ENCODE data around the gene ST6GALNAC6.

ST6GALNAC6 gene

DNA sequence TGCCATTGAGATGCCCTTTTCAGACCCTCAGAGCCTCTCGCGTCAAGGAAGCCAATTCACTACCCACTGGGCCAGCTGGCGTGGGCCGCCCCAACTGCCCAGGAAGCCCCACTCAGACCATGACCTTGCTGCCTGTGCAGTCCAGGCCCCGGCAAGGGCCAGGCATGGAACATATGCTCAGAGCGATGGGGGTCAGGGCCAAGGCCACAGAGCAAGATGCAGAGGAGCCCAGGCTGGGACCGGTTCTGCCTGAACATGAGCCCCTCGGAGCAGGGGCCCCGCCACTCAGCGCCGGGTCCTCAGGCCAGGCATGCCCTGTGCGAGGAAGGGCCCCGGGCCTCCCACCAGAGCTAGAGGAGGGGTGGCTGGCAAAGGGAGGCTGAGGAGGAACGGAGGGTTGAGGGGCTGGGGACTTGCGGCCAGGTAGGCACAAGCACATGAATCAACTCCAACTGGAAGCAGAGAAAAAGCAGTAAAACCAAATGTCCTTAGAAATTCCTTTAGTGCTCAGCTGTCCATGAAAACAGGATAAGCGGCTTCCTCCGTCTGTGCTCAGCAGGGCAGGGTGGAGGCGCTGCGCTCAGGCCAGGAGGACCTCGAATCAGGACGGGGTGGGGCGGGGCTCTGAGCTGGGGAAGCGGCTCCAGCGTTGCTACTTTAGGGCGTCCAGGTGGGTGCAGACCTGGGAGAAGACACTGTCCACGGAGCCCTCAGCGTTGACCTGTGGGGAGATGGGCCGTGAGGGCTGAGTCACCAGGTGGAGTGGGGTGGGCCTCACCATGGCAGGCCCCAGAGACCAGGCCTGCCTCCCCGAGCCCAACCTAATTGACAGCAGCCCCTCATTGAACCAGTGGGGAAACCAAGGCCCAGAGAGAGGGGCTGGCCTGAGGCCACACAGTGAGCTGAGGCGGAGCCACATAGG lies 31.8 kb downstream of the ST6GALNAC6 start:
- Histone ChIP-seq H3K36me3 (ENCODE audit: control insufficient read depth in 1 of 2, insufficient read depth in 2 of 2, low read length in 2 of 2) (peaks cover 6 to 33% of the 10 kb centered on the region in 2 donors), H3K4me3 (ENCODE audit: low read depth in 1 of 2, low read length in 2 of 2) (no peak overlapping the region), H3K27ac (ENCODE audit: low read length) (no peak overlapping the region), H3K9me3 (ENCODE audit: control insufficient read depth in 1 of 2, low read length in 2 of 2) (no peaks in the 10 kb centered on the region), H3K4me1 (ENCODE audit: control insufficient read depth in 1 of 2, insufficient read depth in 2 of 2, low read length in 2 of 2) (peaks cover 0 to 2% of the 10 kb centered on the region in 2 donors), H3K27me3 (ENCODE audit: low read depth, low read length) (no peaks in the 10 kb centered on the region)

DNA sequence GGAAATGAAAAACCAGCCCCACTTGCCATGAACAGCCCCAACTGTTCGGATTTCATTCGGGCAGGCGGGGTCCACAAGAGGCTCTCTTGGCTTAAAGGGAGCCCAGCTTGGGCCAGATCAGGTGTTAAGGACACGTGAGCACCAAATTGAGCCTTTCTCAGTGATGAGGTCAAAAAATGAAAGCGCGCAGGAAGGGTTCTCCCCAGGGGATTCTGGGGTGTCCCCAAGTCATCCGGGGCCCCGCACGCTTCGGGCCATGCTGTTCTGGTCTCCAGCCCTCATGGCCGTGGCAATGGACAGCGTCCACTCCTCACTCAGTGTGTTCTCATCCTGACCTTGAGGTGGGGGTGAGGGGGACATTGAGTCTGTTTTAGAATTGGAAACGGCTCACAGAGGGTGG lies 32.9 kb downstream of the ST6GALNAC6 start:
- Histone ChIP-seq H3K9me3 (ENCODE audit: control insufficient read depth in 1 of 2, low read length in 2 of 2) (no peaks in the 10 kb centered on the region), H3K27me3 (ENCODE audit: low read depth, low read length) (no peaks in the 10 kb centered on the region), H3K36me3 (ENCODE audit: control insufficient read depth in 1 of 2, insufficient read depth in 2 of 2, low read length in 2 of 2) (peaks cover 6 to 23% of the 10 kb centered on the region in 2 donors), H3K27ac (ENCODE audit: low read length) (no peak overlapping the region), H3K4me1 (ENCODE audit: control insufficient read depth in 1 of 2, insufficient read depth in 2 of 2, low read length in 2 of 2) (peaks cover 0 to 13% of the 10 kb centered on the region in 2 donors), H3K4me3 (ENCODE audit: low read depth in 1 of 2, low read length in 2 of 2) (no peak overlapping the region)

DNA sequence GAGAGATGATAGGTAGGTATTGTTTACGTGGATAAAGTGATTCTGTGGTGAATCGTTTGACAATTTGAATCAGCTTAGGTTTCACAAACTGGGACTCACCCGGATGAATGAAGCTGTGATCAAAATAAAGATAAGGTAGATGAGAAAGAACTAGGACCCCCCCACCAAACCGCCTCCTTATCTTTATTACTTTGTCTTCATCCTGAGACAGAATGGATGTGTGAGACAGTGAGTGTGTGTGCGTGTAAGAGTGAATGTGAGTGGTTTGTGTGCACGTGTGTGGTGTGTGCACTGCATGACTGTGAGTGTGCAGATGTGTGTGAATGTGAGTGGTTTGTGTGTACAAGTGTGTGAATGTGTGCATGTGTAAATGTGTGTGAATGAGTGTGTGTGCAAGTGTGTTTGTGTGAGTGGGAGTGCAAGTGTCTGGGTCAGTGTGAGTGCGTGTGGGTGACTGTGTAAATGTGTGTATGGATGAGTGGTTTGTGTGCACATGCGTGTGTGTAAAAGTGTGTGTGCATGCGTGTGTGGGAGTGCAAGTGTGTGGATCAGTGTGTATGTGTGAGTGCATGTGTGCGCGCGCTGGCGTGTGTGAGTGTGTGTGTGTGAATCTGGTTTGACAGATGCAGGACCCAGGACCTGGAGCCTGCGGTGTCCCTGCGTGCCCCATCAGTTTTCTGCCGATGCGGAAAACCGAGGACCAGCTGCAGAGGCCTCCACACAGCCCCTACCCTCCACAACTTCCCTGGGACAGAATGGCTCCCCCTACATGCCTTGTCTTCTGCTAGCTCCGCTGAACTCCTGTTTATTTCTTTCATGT lies 33.5 kb downstream of the ST6GALNAC6 start:
- no peak overlapping the region for H3K27ac ChIP-seq (ENCODE audit: low read length)
- no peaks in the 10 kb centered on the region for H3K27me3 ChIP-seq (ENCODE audit: low read depth, low read length)
- H3K9me3 ChIP-seq (ENCODE audit: control insufficient read depth in 1 of 2, low read length in 2 of 2) = no peaks in the 10 kb centered on the region
- H3K4me3 ChIP-seq (ENCODE audit: low read depth in 1 of 2, low read length in 2 of 2) = no peak overlapping the region
- H3K36me3 ChIP-seq (ENCODE audit: control insufficient read depth in 1 of 2, insufficient read depth in 2 of 2, low read length in 2 of 2) = peaks cover 6 to 17% of the 10 kb centered on the region in 2 donors
- peaks cover 0 to 15% of the 10 kb centered on the region in 2 donors for H3K4me1 ChIP-seq (ENCODE audit: control insufficient read depth in 1 of 2, insufficient read depth in 2 of 2, low read length in 2 of 2)

DNA sequence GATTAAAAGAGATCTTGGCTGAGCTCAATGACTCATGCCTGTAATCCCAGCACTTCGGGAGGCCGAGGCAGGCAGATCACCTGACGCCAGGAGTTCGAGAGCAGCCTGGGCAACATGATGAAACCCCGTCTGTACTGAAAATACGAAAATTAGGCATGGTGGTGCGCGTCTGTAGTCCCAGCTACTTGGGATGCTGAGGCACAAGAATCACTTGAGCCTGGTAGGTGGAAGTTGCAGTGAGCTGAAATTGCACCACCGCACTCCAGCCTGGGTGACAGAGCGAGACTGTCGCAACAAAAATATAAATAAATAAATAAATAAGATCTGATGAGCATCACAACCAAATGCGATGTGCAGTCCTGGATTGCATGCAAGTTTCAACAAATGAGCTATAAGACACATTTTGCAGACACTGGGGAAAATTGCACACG lies 36.2 kb downstream of the ST6GALNAC6 start:
- H3K27me3 ChIP-seq (ENCODE audit: low read depth, low read length) = no peaks in the 10 kb centered on the region
- H3K27ac ChIP-seq (ENCODE audit: low read length) = peak overlapping the region; percentile 45
- no peak overlapping the region for H3K4me3 ChIP-seq (ENCODE audit: low read depth in 1 of 2, low read length in 2 of 2)
- H3K4me1 ChIP-seq (ENCODE audit: control insufficient read depth in 1 of 2, insufficient read depth in 2 of 2, low read length in 2 of 2) = peaks cover 0 to 18% of the 10 kb centered on the region in 2 donors
- H3K9me3 ChIP-seq (ENCODE audit: control insufficient read depth in 1 of 2, low read length in 2 of 2) = no peaks in the 10 kb centered on the region
- peaks cover 6 to 11% of the 10 kb centered on the region in 2 donors for H3K36me3 ChIP-seq (ENCODE audit: control insufficient read depth in 1 of 2, insufficient read depth in 2 of 2, low read length in 2 of 2)

DNA sequence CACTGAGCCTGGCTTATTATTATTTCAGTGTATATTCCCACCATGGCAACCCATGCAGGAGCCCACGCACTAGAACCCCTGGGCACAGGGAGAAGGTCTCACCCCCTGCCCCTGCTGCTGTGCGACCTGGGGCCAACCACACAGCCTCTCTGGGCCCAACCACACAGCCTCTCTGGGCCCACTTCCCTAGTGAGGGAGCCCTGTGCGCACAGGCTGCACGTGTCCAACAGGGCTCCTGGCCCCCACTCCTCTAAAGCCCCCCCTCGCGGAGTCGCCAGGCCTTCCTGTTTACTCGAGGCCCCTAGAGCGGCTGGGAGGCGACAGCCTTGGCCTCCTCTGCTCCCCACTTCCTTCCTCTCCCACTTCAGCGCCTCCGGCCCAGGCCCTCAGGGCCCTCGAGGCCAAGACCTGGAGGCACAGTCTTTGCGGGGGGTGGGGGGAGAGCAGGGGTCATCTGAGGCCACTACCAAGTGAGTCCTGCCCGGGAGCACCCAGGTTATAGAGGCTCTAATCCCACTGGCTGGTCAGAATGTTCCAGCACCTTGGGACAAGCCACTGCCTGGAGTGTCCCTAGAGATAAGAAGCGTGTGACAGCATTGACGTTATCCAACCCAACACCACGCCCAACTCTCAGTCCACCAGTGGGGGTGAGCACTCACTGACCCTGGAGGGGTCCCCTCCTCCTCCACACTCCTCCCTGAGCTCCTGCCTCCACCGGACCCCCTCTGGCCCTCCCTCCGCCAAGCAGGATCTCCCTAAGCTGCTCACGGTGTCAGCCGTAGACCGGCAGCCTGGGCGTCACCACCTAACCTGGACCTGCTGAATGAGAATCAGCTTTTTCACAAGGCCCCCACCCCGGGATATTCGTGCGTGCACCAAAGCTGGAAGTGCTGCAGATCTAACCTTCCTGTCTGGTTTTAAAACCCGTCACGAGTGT lies 37.1 kb downstream of the ST6GALNAC6 start:
- no peaks in the 10 kb centered on the region for H3K27me3 ChIP-seq (ENCODE audit: low read depth, low read length)

DNA sequence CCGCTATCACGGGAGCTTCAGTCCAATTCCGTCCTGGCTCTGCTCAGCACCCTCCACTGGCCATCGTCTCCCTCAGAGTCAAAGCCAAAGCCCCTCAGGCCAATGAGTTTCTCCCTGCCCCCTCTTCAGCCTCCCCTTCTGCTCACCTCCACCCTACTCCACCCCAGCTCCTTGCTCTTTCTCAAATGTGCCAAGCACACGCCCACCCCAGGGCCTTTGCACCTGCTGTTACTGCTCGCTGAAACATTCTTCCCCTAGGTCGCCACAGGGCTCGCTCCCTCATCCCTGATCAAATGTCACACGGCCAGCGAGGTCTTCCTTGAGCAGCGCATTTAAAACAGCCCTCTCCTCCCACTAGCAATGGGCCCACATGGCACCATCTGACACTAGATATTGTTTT lies 38.6 kb downstream of the ST6GALNAC6 start:
- Histone ChIP-seq H3K4me3 (ENCODE audit: low read depth in 1 of 2, low read length in 2 of 2) (no peak overlapping the region), H3K27ac (ENCODE audit: low read length) (no peak overlapping the region), H3K27me3 (ENCODE audit: low read depth, low read length) (no peaks in the 10 kb centered on the region), H3K9me3 (ENCODE audit: control insufficient read depth in 1 of 2, low read length in 2 of 2) (no peaks in the 10 kb centered on the region), H3K4me1 (ENCODE audit: control insufficient read depth in 1 of 2, insufficient read depth in 2 of 2, low read length in 2 of 2) (peaks cover 0 to 18% of the 10 kb centered on the region in 2 donors), H3K36me3 (ENCODE audit: control insufficient read depth in 1 of 2, insufficient read depth in 2 of 2, low read length in 2 of 2) (no peaks in the 10 kb centered on the region)

More for the DNA sequence above, 37.1 kb downstream of the ST6GALNAC6 start:
- Histone ChIP-seq H3K36me3 (ENCODE audit: control insufficient read depth in 1 of 2, insufficient read depth in 2 of 2, low read length in 2 of 2) (peaks cover 0 to 3% of the 10 kb centered on the region in 2 donors), H3K27ac (ENCODE audit: low read length) (peak overlapping the region; percentile 51), H3K4me3 (ENCODE audit: low read depth in 1 of 2, low read length in 2 of 2) (no peak overlapping the region), H3K9me3 (ENCODE audit: control insufficient read depth in 1 of 2, low read length in 2 of 2) (no peaks in the 10 kb centered on the region), H3K4me1 (ENCODE audit: control insufficient read depth in 1 of 2, insufficient read depth in 2 of 2, low read length in 2 of 2) (peaks cover 0 to 18% of the 10 kb centered on the region in 2 donors)

DNA sequence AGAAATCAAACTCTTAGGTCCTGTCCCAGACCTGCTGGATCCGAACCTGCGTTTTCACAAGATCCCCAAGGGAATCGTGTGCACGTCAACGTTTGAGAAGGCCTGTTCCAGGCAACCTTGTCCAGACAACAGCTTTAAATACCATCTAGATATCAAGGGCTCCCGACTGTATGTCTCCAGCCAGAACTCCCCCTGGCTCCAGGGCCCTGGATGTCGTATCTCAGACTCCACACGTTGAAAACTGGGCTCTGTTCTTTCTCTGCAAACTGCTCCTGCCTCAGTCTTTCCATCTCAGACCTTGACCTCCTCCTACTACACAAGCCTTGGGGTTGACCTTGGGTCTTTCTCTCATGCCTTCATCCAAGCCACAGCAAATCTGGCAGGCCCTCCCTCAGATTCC lies 39.1 kb downstream of the ST6GALNAC6 start:
- H3K9me3 ChIP-seq (ENCODE audit: control insufficient read depth in 1 of 2, low read length in 2 of 2) = no peaks in the 10 kb centered on the region
- H3K27me3 ChIP-seq (ENCODE audit: low read depth, low read length) = no peaks in the 10 kb centered on the region
- H3K36me3 ChIP-seq (ENCODE audit: control insufficient read depth in 1 of 2, insufficient read depth in 2 of 2, low read length in 2 of 2) = no peaks in the 10 kb centered on the region
- H3K4me3 ChIP-seq (ENCODE audit: low read depth in 1 of 2, low read length in 2 of 2) = no peak overlapping the region
- H3K27ac ChIP-seq (ENCODE audit: low read length) = no peak overlapping the region
- peaks cover 0 to 18% of the 10 kb centered on the region in 2 donors for H3K4me1 ChIP-seq (ENCODE audit: control insufficient read depth in 1 of 2, insufficient read depth in 2 of 2, low read length in 2 of 2)

DNA sequence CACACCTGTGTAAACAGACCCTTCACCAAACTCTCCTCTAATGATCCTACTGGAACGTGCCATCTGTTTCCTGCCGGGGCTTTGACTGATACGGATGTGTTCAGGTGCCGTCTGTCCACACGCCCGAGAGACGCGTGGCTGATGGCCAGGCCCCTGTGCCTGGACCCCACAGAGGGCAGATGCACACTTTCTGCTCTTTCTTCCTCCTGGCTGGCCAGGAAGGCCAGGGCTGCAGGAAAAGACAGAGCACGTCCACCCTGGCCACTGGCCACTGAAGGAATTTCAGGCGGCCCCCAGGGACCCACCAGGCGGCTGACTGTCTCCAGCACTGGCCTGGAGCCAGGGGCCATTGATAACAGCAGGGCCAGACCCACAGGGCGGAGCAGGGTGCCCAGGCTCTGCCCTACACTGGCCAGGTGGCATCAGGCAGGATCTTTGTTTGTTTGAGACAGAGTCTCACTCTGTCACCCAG lies 41.3 kb downstream of the ST6GALNAC6 start:
- H3K9me3 ChIP-seq (ENCODE audit: control insufficient read depth in 1 of 2, low read length in 2 of 2) = no peaks in the 10 kb centered on the region
- no peak overlapping the region for H3K4me3 ChIP-seq (ENCODE audit: low read depth in 1 of 2, low read length in 2 of 2)
- peaks cover 0 to 18% of the 10 kb centered on the region in 2 donors for H3K4me1 ChIP-seq (ENCODE audit: control insufficient read depth in 1 of 2, insufficient read depth in 2 of 2, low read length in 2 of 2)
- no peaks in the 10 kb centered on the region for H3K27me3 ChIP-seq (ENCODE audit: low read depth, low read length)
- no peaks in the 10 kb centered on the region for H3K36me3 ChIP-seq (ENCODE audit: control insufficient read depth in 1 of 2, insufficient read depth in 2 of 2, low read length in 2 of 2)
- H3K27ac ChIP-seq (ENCODE audit: low read length) = no peak overlapping the region

DNA sequence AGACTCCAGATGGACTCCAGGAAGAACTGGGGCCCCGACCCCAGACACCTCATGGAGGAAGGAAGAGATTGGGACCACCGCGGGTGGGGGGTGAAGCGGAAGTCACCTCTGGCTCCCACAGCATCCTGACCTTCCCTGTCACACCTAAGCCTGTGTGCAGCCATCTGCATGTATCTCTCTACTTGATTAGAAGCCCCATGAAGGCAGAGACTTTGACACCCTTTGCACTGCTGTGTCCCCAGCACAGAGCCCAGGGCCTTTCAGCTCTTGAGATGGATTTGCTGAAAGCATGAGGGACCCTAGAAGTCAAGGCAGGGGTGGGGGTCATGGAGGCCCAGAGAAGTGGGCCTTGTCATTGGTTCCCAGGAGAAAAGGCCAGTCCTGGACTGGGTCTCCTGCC lies 42.1 kb downstream of the ST6GALNAC6 start:
- no peaks in the 10 kb centered on the region for H3K9me3 ChIP-seq (ENCODE audit: control insufficient read depth in 1 of 2, low read length in 2 of 2)
- H3K36me3 ChIP-seq (ENCODE audit: control insufficient read depth in 1 of 2, insufficient read depth in 2 of 2, low read length in 2 of 2) = no peaks in the 10 kb centered on the region
- H3K27me3 ChIP-seq (ENCODE audit: low read depth, low read length) = no peaks in the 10 kb centered on the region
- no peak overlapping the region for H3K4me3 ChIP-seq (ENCODE audit: low read depth in 1 of 2, low read length in 2 of 2)
- no peak overlapping the region for H3K27ac ChIP-seq (ENCODE audit: low read length)
- peaks cover 1 to 13% of the 10 kb centered on the region in 2 donors for H3K4me1 ChIP-seq (ENCODE audit: control insufficient read depth in 1 of 2, insufficient read depth in 2 of 2, low read length in 2 of 2)

DNA sequence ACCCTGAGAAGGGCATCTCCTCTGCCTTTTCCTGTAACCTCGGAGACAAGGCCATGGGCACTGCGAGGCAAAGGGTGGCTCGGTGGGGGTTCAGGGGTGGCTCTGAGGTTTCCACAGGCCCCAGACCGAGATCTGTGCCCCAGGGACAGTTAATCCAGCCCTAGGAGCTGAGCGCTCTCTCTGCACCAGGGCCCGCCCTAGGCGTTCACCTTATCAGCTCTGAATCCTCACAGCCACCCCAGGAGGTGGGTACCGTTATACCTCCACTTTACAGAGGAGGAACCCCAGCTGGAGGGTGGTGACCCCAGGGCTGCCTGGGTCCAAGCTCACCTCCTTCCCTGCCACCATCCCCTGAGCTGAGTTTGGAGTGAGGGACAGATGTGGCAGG lies 42.7 kb downstream of the ST6GALNAC6 start:
- Histone ChIP-seq H3K36me3 (ENCODE audit: control insufficient read depth in 1 of 2, insufficient read depth in 2 of 2, low read length in 2 of 2) (no peaks in the 10 kb centered on the region), H3K9me3 (ENCODE audit: control insufficient read depth in 1 of 2, low read length in 2 of 2) (no peaks in the 10 kb centered on the region), H3K4me3 (ENCODE audit: low read depth in 1 of 2, low read length in 2 of 2) (no peak overlapping the region), H3K27me3 (ENCODE audit: low read depth, low read length) (no peaks in the 10 kb centered on the region), H3K4me1 (ENCODE audit: control insufficient read depth in 1 of 2, insufficient read depth in 2 of 2, low read length in 2 of 2) (peaks cover 5 to 7% of the 10 kb centered on the region in 2 donors), H3K27ac (ENCODE audit: low read length) (no peak overlapping the region)

Data from muscle layer of duodenum (tissue), 2 donors.